Mucosa of descending colon (tissue), 3 donors: ENCODE data around the gene NR3C2. TPM values are rescaled to one million over a fixed set of nuclear protein-coding genes. Genes with fewer than 3 reads are reported as not detected.

Experiments
- ATAC-seq: fragments of 200-7000 bp; cut with Tn5 transposase; one replicate; pipeline ENCODE4 v1.9.1; 2020; ENCODE audit warnings: mild to moderate bottlenecking, moderate library complexity
- DNase-seq, 3 donors: peaks; one replicate each; pipeline ENCODE4 v3.0.0-alpha.2; 2020
- H3K36me3 ChIP-seq: fragments of 200-600 bp; one replicate; pipeline ENCODE4 v1.8.0; 2021; ENCODE audit warnings: low read depth, mild to moderate bottlenecking
- H3K4me1 ChIP-seq: fragments of 200-600 bp; one replicate; pipeline ENCODE4 v1.8.0; 2021; ENCODE audit warnings: low read depth, mild to moderate bottlenecking
- H3K4me3 ChIP-seq: fragments of 200-600 bp; one replicate; pipeline ENCODE4 v1.8.0; 2021; ENCODE audit warnings: mild to moderate bottlenecking
- H3K9me3 ChIP-seq: fragments of 200-600 bp; one replicate; pipeline ENCODE4 v1.8.0; 2021; ENCODE audit warnings: mild to moderate bottlenecking
- intact Hi-C, 2 donors: fragments of 100-400 bp; cut with DNase I in 1 of 2; cut with micrococcal nuclease in 1 of 2; formaldehyde crosslinking; loops; one replicate each; pipeline versions ENCODE4 v1.11.0 to v1.11.1; 2022; cut with DNase I, micrococcal nuclease
- total RNA-seq, 3 donors: library from RNA; stranded (reverse); fragmentation: NEBNext Ultra II Directional in 2 of 3; extraction: Animal tissue kit (Norgen Biotek cat#: 25700) in 2 of 3; gene quantifications; one replicate each; pipeline versions ENCODE4 v1.2.1 to v1.2.4, GENCODE V29; 2021 to 2023
- TF ChIP-seq, protein P1 (sequence below): fragments of 200-600 bp; IDR thresholded peaks from one replicate; pipeline ENCODE4 v1.8.0; 2022; ENCODE audit warnings: antibody characterized with exemption, mild to moderate bottlenecking
- donor health status: DM: no; HTN: no; CAD: no; lungs with moderate emphysema.
- donor health status: DM: no; HTN: no; CAD: no.
- donor health status: DM: no; HTN: yes; CAD: no.

The NR3C2 gene
- total RNA-seq, 3 donors from 2014 or later: 86.5 to 205 (median 108) TPM

DNA sequence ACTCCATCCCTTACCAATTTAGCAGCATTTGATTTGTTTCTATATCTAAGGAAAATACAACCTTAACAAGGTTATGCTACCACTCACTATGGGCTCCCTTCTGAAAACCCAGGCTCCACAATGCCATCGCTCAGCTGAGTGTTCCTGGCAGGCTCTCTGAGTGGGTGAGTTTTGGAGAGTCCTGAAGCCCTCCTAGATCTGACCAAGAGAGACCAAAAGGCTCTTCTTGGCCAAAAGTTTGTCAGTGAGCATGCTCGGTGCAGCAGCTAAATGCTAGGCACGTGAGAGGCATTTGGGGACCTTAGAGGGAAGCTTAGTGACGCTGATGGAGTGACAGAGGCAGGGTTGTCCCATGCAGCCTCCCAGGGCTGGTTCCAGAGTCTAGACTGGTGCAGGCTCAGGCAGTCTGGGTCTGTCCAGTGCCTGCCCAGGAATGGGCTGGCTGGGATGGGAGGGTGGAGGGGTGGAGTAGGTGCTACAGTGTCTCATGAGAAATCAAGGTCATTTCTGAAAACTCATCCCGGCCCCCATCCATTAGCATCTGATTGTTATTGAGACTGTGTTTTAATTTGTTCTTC, 346.8 kb downstream of the NR3C2 start:
- Histone ChIP-seq H3K4me3 (no peak overlapping the region), H3K4me1 (no peaks in the 10 kb centered on the region), H3K36me3 (no peaks in the 10 kb centered on the region), H3K9me3 (no peaks in the 10 kb centered on the region)
- TF ChIP-seq, protein P1, sequence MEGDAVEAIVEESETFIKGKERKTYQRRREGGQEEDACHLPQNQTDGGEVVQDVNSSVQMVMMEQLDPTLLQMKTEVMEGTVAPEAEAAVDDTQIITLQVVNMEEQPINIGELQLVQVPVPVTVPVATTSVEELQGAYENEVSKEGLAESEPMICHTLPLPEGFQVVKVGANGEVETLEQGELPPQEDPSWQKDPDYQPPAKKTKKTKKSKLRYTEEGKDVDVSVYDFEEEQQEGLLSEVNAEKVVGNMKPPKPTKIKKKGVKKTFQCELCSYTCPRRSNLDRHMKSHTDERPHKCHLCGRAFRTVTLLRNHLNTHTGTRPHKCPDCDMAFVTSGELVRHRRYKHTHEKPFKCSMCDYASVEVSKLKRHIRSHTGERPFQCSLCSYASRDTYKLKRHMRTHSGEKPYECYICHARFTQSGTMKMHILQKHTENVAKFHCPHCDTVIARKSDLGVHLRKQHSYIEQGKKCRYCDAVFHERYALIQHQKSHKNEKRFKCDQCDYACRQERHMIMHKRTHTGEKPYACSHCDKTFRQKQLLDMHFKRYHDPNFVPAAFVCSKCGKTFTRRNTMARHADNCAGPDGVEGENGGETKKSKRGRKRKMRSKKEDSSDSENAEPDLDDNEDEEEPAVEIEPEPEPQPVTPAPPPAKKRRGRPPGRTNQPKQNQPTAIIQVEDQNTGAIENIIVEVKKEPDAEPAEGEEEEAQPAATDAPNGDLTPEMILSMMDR: no peak
- intact Hi-C loops: no loop called here
- ATAC-seq: peak; percentile 17
- no peak for DNase-seq

DNA sequence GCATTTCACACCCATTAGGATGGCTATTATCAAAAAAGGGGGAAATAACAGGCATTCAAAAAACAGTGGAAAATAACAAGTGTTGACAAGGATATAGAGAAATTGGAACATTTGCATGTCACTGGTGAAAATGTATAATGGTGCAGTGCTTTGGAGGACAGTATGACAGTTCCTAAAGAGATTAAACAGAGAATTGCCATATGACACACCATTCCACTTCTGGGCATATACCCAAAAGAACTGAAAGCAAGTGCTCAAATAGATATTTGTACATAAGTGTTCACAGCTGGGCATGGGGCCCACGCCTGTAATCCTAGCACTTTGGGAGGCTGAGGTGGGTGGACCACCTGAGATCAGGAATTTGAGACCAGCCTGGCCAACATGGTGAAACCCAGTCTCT, 348.1 kb downstream of the NR3C2 start:
- intact Hi-C loops: no loop called here
- Histone ChIP-seq H3K36me3 (no peaks in the 10 kb centered on the region), H3K9me3 (no peaks in the 10 kb centered on the region), H3K4me3 (no peak overlapping the region), H3K4me1 (no peaks in the 10 kb centered on the region)
- TF ChIP-seq, protein P1: no peak
- ATAC-seq (no peak), DNase-seq (no peak)

DNA sequence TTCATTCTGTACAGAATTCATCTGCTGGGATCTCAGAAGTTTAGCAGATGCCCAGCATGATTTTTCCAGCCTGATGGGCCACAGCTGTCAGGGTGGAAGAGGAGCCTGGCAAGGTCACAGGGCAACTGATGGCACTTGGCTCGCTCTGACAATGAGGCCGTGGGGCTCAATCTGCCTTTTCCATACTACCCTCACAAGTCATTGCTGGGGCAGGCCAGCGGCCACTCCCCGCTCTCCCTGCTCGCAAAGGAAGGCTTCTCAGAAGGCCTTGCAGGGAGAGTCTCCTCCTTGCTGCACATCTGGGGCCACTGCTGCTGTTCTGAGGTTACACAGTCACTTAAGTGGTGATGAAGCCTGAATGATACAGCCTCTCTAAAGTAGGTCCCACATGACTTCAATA, 349.1 kb downstream of the NR3C2 start:
- Histone ChIP-seq H3K4me3 (no peak overlapping the region), H3K4me1 (no peaks in the 10 kb centered on the region), H3K36me3 (no peaks in the 10 kb centered on the region), H3K9me3 (no peaks in the 10 kb centered on the region)
- TF ChIP-seq, protein P1: no peak
- ATAC-seq: no peak
- intact Hi-C loops: no loop called here
- no peak for DNase-seq

DNA sequence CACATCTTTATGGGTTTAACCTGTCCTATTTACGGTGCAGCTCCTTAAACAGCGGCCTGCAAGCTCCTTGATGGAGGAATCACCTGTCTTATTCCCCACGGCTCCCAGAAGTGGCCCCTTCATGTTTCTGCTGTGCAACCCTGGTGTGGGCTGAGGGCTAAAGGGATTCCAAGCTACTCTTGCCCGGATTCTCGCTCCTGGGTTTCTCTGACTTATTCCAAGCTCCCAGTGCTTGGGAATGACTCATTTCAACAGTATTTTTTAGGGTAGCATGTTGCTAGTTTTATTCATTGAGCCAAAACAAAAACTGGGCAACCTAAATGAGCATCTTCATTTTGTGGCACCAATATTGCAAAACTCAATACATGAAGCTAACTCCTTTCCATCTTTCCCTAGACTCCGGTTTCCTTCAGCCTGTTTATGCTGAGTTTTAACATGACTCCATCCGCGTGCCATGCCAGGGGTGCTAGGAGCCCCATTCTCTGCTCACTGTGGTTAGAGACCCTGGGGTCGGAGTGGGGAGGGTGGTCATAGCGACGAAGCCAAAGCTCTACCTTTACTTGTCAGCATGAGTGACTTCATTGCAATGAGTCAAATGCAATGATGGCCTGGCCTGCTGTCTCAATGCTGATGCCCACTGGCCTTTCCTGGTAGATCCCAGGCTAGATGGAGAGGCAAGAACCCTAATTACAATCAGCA, 349.7 kb downstream of the NR3C2 start:
- TF ChIP-seq, protein P1: no peak
- ATAC-seq (no peak), DNase-seq (no peak)
- no peak overlapping the region for H3K4me3 ChIP-seq
- no peaks in the 10 kb centered on the region for H3K36me3 ChIP-seq
- intact Hi-C loops: no loop called here
- H3K9me3 ChIP-seq: no peaks in the 10 kb centered on the region
- H3K4me1 ChIP-seq: no peaks in the 10 kb centered on the region

DNA sequence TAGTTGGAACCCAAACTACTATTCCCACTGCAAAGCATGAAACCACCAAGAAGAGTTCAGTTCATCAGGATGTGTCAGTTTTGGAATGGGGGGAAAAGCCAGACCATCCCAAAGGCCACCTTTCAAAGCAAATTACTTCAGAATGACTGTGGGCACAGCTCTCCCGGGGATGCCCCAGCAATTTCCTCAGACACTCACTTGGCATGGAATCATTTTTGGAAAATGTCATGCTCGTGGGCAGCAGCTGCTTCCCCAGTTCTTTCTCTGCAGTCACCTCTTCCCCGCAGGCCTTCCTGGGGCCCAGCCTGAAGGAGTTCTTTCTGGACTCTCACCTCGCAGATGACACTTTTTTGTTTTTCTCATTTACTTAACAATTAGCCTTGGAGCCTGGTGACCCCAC, 350.3 kb downstream of the NR3C2 start:
- DNase-seq (no peak), ATAC-seq (no peak)
- no peak overlapping the region for H3K4me3 ChIP-seq
- no peaks in the 10 kb centered on the region for H3K4me1 ChIP-seq
- TF ChIP-seq, protein P1: no peak
- no peaks in the 10 kb centered on the region for H3K9me3 ChIP-seq
- H3K36me3 ChIP-seq: no peaks in the 10 kb centered on the region
- intact Hi-C loops: no loop called here
